ENCODE measurements around the gene YJU2. TPM values are rescaled to one million over a fixed set of nuclear protein-coding genes. Genes with fewer than 3 reads are reported as not detected.
A peak's percentile ranks its signal among the peaks of the same experiment; 100 is the strongest.
"Not testable (repeated sequence)": the region's sequence is repeated elsewhere in the genome, so short reads cannot be mapped to it uniquely, and the experiment has no call there.

The YJU2 gene
- total RNA-seq, 1 donor from 2014 or later = 8.7 TPM

- peaks cover 39% of the 10 kb centered on the region for H3K27me3 Mint-ChIP-seq (ENCODE audit: insufficient read depth, low read depth)
- peak; percentile 87 for DNase-seq (ENCODE audit: low spot score)
- no peak overlapping the region for H3K27ac Mint-ChIP-seq
These were observed 37.5 kb downstream of the YJU2 start for GRCh38 chr19:4284176-4284958.

GRCh38 chr19:4284974-4285373 is 38.1 kb downstream of the YJU2 start:
- Histone ChIP-seq H4K20me1 (ENCODE audit: low read depth) (no peaks in the 10 kb centered on the region), H3F3A (ENCODE audit: low read depth) (peaks cover 6% of the 10 kb centered on the region), H3K4me3 (no peak overlapping the region), H3K4me1 (peaks cover under 1% of the 10 kb centered on the region), H3K27ac (no peak overlapping the region), H3K9me3 (ENCODE audit: low read depth) (no peaks in the 10 kb centered on the region), H3K4me2 (peak overlapping the region; percentile 59), H3K27me3 (peaks cover 56% of the 10 kb centered on the region), H3K79me2 (ENCODE audit: low read depth) (no peaks in the 10 kb centered on the region), H3K9ac (no peak overlapping the region), H3K36me3 (no peaks in the 10 kb centered on the region), H2AFZ (replicated peaks) (peak overlapping the region; percentile 76)
- TF ChIP-seq EZH2 (IDR thresholded peaks at IDR 0.05) = no peak
- no peak for TF ChIP-seq EZH2phosphoT487 (IDR thresholded peaks at IDR 0.05)
- no peak for TF ChIP-seq CTCF (IDR thresholded peaks at IDR 0.05)
- Mint-ChIP-seq H3K4me3 (peak overlapping the region; percentile 72), H3K27ac (no peak overlapping the region), H3K9me3 (no peaks in the 10 kb centered on the region), H3K36me3 (no peaks in the 10 kb centered on the region), H3K27me3 (ENCODE audit: insufficient read depth, low read depth) (peaks cover 36% of the 10 kb centered on the region), H3K4me1 (peaks cover 5% of the 10 kb centered on the region)
- DNase-seq (ENCODE audit: low spot score) = no peak

More at GRCh38 chr19:4284176-4284958, 37.5 kb downstream of the YJU2 start:
- no peak overlapping the region for H3K9ac ChIP-seq
- Mint-ChIP-seq H3K36me3 (no peaks in the 10 kb centered on the region), H3K4me1 (peaks cover 5% of the 10 kb centered on the region), H3K9me3 (no peaks in the 10 kb centered on the region), H3K4me3 (peak overlapping the region; percentile 72)
- TF ChIP-seq EZH2 (IDR thresholded peaks at IDR 0.05) (no peak), CTCF (IDR thresholded peaks at IDR 0.05) (no peak), EZH2phosphoT487 (IDR thresholded peaks at IDR 0.05) (no peak)
- no peak overlapping the region for H3K4me3 ChIP-seq
- peak overlapping the region; percentile 76 for H2AFZ ChIP-seq (replicated peaks)
- H3K4me1 ChIP-seq = peaks cover 7% of the 10 kb centered on the region
- no peaks in the 10 kb centered on the region for H4K20me1 ChIP-seq (ENCODE audit: low read depth)
- no peaks in the 10 kb centered on the region for H3K9me3 ChIP-seq (ENCODE audit: low read depth)
- H3K36me3 ChIP-seq = no peaks in the 10 kb centered on the region
- no peak overlapping the region for H3K27ac ChIP-seq
- H3K79me2 ChIP-seq (ENCODE audit: low read depth) = no peaks in the 10 kb centered on the region
- H3F3A ChIP-seq (ENCODE audit: low read depth) = peaks cover 11% of the 10 kb centered on the region
- H3K27me3 ChIP-seq = peaks cover 62% of the 10 kb centered on the region
- peak overlapping the region; percentile 59 for H3K4me2 ChIP-seq

DNA sequence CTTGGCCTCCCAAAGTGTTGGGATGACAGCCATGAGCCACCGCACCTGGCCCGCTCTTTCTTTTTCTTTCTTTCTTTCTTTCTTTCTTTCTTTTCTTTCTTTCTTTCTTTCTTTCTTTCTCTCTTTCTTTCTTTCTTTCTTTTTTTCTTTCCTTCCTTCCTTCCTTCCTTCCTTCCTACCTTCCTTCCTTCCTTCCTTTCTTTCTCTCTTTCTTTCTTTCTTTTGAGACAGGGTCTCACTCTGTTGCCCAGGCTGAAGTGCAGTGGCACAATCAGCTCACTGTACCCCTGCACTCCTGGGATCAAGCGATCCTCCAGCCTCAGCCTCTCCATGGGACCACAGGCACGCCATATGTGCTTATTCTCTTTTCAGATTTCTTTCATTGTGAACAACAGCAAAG is 39.3 kb downstream of the YJU2 start:
- not testable (repeated sequence) for H3K79me2 ChIP-seq (ENCODE audit: low read depth); H3K9ac ChIP-seq; H3K4me3 Mint-ChIP-seq; DNase-seq (ENCODE audit: low spot score); H2AFZ ChIP-seq (replicated peaks); H3K36me3 Mint-ChIP-seq; H3K27ac Mint-ChIP-seq; H4K20me1 ChIP-seq (ENCODE audit: low read depth); H3K4me3 ChIP-seq; H3K27ac ChIP-seq; H3K9me3 ChIP-seq (ENCODE audit: low read depth); H3K9me3 Mint-ChIP-seq; H3F3A ChIP-seq (ENCODE audit: low read depth); H3K36me3 ChIP-seq; H3K4me2 ChIP-seq; H3K4me1 ChIP-seq
- Mint-ChIP-seq H3K4me1 (peaks cover 12% of the 10 kb centered on the region), H3K27me3 (ENCODE audit: insufficient read depth, low read depth) (peaks cover 25% of the 10 kb centered on the region)
- H3K27me3 ChIP-seq = peaks cover 44% of the 10 kb centered on the region

- Histone ChIP-seq H3K4me2 (no peak overlapping the region), H3K9me3 (ENCODE audit: low read depth) (no peaks in the 10 kb centered on the region), H3K79me2 (ENCODE audit: low read depth) (no peaks in the 10 kb centered on the region), H3K27ac (no peak overlapping the region), H3K36me3 (no peaks in the 10 kb centered on the region), H3K27me3 (peaks cover 23% of the 10 kb centered on the region), H4K20me1 (ENCODE audit: low read depth) (no peaks in the 10 kb centered on the region), H3F3A (ENCODE audit: low read depth) (peaks cover 6% of the 10 kb centered on the region), H3K9ac (no peak overlapping the region), H2AFZ (replicated peaks) (no peak overlapping the region), H3K4me1 (peaks cover 11% of the 10 kb centered on the region), H3K4me3 (no peak overlapping the region)
- DNase-seq (ENCODE audit: low spot score) = no peak
- peak overlapping the region; percentile 59 for H3K27ac Mint-ChIP-seq
- TF ChIP-seq CTCF (IDR thresholded peaks at IDR 0.05) = no peak
- TF ChIP-seq EZH2 (IDR thresholded peaks at IDR 0.05) = no peak
- no peak for TF ChIP-seq EZH2phosphoT487 (IDR thresholded peaks at IDR 0.05)
- H3K9me3 Mint-ChIP-seq = no peaks in the 10 kb centered on the region
- peaks cover 21% of the 10 kb centered on the region for H3K4me1 Mint-ChIP-seq
- H3K4me3 Mint-ChIP-seq = no peak overlapping the region
- peaks cover 14% of the 10 kb centered on the region for H3K27me3 Mint-ChIP-seq (ENCODE audit: insufficient read depth, low read depth)
- no peaks in the 10 kb centered on the region for H3K36me3 Mint-ChIP-seq
These were observed 41.4 kb downstream of the YJU2 start for GRCh38 chr19:4288091-4288777.

Measured in neural progenitor cell (in vitro differentiated cells).